ENCODE measurements around the gene DNM1.

- TF ChIP-seq EZH2 (IDR thresholded peaks at IDR 0.05): no peak
- TF ChIP-seq POLR2AphosphoS5 (IDR thresholded peaks at IDR 0.05; ENCODE audit: borderline replicate concordance, low read depth, low read length): no peak
Observed at GRCh38 chr9:128288273-128289004, 85.3 kb downstream of the DNM1 start.
